NCI-H510A treated with DMSO at 0.1 percent for 48 hours (cell line): ENCODE data around the gene CARS1.

Experiments used
- DNase-seq: peaks from one replicate; lab custom pipeline; 2025; lab: John Stamatoyannopoulos, UW

The CARS1 gene

DNA sequence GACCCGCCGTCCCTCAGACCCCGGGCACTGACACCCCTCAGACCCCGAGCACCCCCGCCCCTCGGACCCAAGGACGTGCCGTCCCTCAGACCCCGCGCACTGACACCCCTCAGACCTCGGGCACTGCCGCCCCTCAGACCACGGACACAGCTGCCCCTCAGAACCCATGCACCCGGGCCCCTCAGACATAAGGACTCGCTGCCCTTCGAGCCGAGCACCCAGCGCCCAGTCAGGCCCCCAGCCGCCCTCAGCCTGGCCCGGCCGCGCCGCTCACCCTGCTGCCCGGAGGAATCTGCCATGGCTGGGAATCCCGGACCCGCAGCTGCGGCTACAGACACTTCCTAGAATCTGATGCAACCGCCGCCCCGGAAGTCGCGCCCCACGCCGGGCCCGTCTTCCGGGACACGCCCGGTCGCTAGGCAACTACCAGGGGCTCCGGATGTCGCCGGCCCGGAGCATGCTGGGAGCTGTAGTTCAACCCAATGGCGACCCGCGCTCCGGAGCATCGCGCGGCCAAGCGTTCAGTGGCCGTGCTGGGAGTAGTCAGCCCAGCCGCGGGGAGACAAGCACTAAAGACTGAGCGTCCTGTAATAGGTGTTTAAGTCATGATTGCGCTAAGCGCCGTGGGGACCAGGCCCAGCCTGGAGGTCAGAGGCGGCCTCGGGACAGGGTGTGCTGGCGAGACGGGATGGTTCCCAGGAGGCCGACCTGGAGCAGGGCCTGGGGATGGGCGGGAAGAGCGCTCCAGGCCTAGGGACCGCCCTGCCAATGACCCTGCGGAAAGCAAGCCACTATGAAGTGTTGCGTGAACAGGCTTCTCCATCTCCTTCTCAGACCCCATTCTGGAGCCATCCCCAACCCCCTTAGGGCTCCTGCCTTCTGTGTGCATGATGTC lies at the start of gene CARS1:
TSS of gene CARS1 (minus strand) at position 355 of the 895 bp plus-strand sequence. CDS start at position 299, 56 bp downstream.
- DNase-seq = peak; percentile 76

DNA sequence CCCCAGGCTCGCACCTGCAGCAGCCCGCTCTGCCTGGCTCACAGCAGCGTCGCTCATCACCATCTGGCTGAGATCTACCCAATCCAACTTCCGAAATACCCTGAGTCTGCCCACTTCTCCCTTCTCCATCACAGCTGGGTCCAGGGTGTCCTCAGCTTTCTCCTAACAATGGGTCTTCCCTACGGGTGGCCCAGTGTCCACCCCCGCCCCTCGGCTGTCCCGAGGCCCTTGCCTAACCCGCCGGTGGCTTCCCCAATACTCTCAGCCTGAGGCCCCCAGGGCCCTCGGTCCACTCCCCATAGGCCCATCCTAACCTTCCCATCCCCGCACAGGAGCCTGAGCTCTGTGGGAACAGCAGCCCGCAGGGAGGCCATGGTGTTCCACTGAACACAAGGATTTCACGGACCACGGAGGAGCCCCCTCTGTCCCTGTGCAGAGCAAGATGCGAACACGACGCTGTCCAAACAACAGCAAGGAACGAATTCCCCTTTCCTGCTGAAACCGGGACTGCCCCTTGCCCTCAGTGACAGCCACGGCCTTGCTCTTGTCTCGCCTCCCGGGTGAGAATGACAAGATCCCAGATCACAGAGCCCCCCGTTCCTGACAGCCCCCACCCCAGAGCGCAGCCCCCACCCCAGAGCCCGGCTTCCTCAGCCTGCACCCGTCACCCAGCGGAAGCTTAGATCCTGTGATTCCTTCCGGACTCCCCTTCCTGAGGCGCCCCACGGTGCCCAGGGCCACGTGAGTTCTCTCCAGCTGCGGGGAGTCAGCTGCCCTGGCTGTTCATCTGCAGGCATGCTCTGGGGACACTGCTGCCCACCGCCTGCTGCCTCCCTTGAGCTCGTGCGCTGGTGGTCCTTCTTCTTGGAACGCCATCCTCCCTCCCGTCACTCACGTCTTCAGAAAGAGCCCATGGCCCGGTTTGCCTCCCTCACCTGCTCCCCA lies 48.8 kb upstream of the CARS1 start:
- DNase-seq = no peak

DNA sequence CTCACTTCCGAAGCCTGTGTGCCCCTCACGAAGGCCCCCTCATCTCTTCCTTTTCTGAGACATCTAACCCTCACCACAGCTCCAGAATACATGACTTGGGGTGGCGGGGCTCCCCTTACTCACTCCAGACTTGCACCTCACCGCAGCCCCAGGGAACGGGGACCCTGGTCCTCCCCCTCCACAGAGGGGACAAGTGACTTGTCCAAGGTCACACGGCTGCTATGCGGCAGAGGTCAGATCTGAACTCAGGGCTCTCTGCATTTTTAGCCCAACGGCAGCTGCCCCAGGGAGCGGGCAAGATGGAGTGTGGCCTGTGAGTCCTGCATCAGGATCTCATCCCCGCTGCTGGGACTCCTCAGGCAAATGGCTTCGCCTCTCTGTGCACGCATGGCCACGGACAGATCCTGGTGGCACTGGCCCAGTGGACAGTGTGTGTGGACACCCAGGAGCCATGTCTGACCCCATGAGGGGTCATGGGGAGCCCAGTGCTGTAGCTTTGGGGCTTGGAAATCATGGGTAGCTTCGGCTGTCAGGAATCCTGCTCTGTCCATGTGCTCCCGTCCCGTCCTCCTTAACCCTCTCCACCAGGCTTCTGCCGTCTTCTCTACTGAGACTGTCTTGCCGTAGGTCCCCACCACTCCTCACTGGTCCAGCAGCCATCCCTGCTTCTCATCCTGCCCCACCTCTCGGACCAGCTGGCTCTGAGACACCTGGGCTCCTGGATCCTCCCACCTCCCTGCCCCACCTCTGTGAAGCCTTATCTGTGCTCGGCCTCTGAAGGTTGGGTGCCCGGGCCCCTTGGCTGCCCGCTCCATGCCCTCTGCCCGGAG lies 48.0 kb upstream of the CARS1 start:
- no peak for DNase-seq

DNA sequence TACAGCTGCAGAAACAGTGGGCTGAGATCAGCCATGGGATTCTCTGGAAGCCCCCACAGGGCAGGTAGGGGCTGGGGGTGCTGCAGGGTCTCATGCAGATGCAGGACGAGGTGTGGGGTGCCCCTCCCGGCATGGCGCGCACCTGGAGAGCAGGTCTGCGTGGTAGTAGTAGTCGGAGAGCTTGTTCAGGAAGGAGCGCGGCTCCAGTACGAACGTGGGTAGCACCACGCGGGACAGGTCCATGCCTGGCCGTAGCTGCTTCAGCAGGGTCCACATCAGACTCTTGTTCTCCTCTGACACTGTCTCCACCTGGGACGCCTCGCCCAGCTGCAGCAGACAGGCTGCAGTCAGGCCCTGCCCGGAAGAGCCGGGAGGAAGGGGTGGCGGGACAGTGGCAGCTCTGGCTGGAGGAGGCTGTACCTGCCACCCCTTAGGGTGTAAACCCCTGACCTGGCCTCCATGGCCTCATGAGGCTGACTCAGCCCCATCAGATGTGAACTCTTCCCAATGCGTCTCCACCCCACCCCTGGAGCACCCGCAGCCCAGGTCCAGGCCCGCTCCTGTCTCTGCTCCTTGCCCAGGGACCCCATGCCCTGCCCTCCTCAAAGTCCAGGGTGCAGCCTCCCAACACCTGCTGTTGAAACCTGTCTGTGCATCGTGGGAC lies 47.0 kb upstream of the CARS1 start:
- no peak for DNase-seq

DNA sequence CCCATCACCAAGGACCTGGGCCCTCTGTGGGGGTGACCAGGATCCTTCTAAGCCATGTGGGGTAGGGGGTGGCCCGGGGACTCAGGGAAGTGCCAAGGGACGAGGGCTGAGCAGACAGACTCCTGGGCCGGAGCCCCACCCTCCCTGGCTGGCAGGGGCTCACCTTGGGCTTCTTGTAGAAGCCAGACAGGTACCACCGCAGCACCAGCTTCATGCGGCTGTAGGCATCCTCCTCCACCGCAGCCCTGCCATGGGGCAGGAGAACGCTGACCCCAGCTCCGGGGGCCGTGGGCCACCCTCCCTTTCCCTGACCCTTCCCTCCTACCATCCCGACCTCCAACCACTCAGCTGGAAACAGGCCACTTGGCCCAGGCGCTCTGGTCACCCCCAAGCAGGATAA lies 45.9 kb upstream of the CARS1 start:
- no peak for DNase-seq

DNA sequence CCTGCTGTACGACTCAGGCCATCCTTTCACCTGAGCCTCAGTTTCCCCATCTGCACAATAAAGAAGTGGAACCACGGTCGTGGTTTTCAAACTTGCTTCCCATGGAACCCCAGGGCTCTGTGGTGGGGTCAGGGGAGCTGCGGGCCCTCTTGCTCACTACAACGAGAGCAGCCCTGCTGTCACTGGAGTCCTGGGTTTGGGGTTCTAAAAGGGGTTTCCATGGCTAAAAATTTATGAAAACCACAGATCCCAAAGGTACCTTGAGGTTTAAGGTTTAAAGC lies 45.4 kb upstream of the CARS1 start:
- DNase-seq = no peak

DNA sequence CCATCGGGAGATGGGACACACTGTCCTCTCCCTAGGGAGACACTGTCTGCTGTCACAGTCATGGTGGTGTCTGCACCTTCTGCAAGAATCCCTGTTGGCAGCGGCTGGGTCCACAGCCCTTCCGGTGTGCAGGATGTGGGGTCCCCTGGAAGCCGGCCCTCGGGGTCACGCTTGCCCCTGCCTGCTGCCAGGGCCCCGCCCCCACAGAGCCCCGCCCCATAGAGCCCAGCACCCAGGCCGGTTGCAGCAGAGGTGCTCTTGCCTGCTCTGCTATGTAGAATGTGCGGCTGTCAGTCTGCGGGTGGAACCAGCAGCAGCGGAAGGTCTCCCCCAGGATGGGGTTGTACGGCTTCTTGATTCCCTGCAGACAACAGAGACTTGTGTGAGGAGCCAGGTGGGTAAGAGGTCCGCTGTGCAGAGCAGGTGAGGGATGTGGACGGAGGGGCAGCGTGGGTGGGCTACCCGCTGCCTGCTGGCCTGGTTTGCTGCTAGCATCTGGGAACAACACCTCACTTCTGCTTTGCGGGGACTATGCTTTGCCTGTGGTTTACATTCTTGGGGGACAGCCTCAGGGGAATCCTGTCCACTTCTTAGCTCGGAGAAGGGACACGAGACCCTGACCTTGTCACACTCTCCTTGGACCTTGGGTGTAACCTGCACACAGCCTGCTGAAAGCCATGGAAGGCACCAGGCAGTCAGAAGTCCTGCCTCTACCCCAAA lies 44.9 kb upstream of the CARS1 start:
- no peak for DNase-seq

DNA sequence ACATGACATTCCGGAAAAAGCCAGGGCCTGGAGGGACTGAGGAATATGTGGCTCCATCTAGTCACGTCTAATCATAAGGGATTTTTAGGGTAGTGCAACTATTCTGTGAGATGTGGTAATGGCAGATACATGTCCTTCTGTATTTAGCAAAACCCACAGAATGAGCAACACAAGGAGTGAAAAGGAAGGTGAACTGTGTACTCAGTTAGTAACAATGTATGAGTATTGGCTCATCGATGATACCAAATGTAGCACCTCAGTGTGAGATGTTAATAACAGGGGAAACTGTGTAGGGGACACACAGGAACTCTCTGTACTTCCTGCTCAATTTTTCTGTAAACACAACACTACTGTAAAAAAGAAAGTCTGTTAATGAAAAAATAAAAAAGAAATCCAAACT lies 42.0 kb upstream of the CARS1 start:
- no peak for DNase-seq

DNA sequence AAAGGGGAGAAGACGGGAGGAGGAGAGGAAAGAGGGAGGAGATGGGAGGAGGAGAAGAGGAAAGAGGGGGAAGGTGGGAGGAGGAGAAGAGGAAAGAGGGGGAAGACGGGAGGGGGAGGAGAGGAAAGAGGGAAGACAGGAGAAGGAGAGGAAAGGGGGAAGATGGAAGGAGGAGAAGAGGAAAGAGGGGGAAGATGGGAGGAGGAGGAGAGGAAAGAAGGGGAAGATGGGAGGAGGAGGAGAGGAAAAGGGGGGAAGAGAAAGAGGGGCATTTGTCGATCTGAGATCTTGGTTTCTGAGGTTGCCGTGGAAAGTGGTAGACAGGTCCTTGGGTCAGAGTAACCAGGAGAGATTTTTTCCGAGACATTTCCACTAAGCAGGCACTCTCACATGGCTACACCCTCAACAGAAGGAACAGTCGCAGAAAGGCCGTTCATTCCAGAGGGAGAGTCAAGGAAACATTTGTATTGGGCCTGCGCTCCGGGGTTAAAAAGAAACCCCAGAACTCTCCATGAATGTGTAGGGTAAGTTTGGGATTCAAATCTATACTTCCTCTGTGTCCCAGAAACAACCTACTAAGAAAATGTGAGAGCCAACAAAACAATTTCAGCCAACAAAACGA lies 39.8 kb upstream of the CARS1 start:
- DNase-seq = no peak

DNA sequence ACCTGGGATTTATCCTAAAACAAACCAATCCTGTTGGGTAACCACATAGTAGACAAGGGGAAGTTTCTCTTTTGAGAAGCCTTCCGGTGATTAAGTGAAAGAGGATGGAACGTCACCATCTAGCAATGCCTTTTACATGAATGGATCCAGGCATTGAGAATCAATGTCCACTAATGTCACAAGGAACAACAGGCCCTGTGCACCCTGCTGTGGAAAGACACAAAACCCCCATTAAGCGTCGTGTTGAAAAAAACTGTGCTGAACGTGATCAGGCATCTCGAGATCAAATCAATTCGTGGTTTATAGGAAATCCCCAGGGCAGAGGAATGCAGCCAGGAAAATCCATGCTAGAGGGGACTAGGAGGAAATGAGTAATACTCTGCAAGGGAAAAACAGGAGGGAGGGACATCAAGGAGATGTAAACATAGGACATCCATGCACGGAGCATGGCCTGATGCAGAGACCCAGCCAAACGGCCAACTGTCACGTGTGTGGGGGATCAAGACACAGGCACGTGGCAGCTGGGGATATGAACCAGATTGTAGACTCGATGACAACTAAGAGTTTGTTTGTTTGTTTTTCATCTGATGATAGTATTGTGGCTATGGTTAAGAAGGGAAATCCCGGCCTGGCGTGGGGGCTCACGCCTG lies 38.6 kb upstream of the CARS1 start:
- DNase-seq = no peak

DNA sequence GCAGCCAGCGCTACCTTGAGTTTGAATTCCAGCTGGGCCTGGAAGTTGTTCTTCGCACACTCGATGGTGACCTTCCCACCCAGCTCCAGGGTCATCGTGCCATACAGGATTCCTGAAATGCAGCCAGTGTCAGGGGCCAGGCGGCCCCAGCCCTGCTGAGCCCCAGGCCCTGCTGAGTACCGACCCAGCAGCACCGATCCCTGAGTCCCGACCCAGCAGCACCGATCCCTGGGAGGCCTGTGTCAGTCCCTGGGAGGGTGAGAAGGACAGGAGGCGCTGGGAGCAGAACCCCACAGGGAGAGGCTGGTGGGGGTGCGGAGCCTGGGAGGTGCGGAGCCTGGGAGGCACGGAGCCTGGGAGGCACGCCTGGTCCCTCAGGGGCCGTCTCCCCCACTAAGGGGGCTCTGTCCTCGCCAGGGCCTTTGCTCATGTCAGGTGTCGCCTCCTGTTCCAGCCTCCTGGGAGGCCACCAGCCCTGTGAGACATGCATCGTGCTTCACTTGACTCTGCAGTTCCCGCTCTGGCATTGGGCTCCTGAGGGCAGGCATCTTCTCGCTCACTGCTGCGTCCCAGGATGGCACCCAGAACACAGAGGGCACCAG lies 37.1 kb upstream of the CARS1 start:
- no peak for DNase-seq

DNA sequence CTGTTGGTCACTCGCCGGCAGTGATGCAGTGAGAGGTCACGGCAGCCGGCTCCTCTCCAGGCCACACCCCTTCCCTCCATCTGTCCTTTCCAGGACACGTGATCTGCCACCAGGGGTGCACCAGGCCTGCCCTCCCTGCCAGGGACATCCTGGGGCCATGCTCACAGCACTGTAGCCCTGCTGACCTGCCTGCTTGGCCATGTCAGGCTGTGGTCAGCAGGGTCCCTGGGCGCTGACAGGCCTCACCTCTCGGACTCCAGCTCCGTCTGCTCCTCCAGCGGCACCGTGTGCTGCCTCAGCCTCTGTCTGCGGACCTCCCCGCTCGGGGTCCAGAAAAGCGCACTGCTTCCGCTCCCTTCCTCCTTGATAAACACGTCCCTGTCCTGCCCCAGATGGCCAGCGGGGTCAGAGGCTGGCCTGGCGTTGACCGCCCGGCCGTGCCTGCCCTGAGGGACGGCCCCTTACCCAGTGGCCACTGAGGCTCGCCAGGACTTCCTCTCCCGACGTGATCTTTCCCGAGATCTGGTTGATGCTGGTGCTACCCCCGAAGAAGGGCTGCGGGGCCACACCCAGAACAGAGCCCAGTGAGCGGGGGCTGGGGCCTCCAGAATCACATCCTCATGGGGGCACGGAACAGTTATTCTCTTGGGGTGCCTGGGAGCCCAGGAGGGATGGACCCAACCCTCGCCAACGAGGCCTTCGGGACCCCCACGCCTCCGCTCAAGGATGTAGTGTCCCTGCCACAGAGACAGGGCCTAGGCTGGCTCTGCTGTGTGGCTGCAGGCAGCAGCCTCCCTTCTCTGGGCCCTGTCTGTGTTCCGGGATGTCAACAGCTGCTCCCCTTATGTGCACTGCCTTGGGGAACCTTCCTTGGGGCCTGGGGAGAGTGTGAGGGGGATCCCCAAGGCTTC lies 36.3 kb upstream of the CARS1 start:
- no peak for DNase-seq

DNA sequence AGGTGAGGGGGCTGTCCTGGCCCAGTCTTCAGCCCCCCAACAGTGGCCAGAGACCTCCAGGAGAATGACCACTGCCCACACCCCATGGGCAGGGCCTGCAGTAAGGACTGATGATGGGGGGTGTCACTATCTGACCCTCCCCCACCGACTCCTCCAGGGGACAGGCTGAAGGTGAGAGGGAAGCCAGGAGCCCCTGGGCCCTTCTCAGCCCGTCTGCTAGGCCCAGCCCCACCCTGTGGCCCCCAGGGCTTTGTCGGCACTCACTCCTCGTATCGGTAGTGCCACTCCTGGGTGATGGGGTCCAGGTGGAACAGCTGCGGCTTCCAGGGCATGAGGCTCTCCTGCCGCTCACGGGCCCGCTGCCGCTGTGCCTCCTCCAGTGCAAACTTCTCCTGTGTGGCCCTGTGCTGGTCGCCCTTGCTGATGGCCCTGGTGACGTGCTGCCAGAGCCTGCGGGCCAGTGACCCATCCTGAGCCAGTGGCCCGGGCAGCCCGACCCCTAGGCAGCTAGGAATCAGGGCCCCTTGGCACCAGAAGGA lies 35.4 kb upstream of the CARS1 start:
- DNase-seq = no peak

DNA sequence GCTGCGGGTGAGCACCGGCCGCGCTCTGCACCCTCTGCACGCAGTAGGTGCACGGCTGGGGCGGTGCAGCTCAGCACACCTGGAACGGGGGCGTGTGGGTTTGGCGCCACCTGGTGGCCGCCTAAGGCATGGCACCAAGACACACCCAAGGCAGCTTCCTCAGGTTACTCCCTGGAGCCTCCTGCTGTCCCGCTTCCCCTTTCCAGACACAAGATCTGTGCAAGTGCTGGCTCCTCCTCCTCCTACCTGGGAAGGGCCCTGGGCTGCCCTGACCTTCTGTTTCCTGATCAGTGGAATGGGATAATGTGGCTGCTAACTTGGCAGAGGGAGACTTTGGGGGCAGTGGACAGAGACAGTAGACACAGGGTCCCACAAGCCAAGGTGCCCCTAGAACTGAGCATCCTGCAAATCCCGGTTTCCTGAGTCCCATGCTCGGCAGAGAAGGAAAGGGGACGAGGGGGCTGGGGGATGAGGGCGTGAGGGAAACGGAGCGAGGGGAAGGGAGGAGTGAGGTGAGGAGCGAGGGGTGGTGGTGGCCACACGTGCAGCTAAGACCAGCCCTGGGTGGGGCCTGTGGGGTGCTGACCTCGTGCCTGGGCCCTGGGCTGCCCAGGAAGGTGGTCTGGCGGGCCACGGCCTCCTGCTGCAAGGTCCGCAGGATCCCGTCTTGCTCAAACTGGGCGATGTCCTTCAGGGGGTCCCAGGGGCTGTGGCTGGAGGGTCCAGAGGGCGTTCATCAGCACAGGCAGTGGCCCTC lies 34.8 kb upstream of the CARS1 start:
- DNase-seq = peak; percentile 35

DNA sequence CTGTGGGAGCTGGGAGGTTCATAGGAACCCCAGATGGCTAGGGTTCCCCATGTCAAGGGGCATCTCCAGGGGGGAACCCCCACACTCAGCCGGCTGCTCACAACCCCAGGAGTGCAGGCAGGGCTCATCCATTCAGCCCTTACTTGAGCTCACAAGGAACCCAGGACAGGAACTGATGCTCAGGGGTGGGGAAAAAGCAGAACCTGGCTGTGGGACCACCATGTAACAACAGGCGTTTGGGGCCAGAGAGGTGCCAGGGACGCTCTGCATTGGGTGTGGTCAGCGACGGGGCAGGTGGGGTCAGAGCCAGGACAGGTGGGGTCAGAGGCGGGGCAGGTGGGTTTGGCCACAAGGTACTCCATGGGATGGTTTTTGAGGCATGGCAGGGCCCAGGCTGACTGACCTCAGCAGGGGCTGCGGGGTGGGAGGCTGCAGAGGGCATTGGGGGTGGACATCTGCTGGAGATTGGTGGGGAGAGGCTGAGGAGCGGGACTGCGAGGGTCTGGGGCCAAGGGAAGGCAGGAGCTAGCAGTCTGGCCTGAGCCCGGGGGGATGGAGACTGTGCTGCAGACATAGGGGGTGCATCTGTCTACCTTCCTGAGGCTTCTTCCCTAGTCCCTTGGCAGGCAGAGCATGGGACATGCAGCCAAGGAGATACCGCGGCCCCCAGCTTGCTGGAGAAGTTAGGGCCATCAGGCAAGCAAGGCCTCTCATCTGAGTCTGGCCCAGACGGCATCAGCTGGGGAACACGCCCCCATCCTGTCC lies 34.0 kb upstream of the CARS1 start:
- no peak for DNase-seq

DNA sequence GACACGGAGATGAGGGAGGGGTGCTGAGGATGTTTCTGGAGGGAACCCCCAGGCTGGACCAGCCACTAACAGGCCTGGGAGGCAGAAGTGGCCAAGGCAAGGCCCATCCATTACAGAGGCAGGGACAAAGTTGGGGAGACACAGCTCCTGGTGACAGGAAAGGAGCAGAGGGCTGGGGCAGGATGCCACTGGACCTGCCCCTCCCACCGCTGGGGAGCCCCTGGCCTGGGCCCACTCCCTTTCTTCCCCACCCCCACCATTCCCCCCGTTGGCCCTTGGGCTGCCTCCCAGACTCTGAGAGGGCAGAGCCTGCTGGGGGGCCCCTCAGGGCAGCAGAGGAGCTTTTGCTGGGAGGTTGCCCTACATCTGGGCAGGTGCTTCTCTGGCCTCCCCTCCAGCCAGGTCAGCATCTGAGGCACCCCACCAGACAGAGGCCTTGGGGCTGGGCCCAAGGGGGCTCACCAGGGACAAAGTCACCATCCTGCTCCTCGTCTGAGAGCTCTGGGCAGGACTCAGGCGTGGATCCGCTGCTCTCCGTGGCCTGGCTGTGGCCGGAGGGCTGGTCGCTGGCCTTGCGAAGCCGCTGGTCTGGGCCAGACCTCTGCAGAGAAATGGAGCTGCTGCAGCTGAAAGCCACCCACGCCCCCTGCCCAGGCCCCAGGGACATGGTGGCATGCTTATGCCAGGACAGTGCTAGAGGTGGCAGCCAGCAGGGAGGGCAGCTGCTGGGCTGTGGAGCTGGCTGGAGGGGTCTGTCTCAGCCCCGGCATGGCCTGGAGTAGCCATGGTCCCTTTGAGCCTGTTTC lies 33.1 kb upstream of the CARS1 start:
- DNase-seq = no peak
